HCT116 (cell line): ENCODE data around the gene KIF13A. TPM values are rescaled to one million over a fixed set of nuclear protein-coding genes. Genes with fewer than 3 reads are reported as not detected.
"Not testable (repeated sequence)": the region's sequence is repeated elsewhere in the genome, so short reads cannot be mapped to it uniquely, and the experiment has no call there.

Experiments used
- ATAC-seq: fragments of 200-7000 bp; cut with Tn5 transposase; 2 replicates; pipeline ENCODE4 v1.9.1; 2020; ENCODE audit warnings: mild to moderate bottlenecking, moderate library complexity
- BruUV-seq: library from RNA; stranded (reverse); fragments of 400-500 nt; replicated peaks from 2 replicates; lab custom pipeline; 2021; lab: Mats Ljungman, UMichigan
- CTCF ChIA-PET: fragments of 300-600 bp; sonication (Branson Sonifier 250); formaldehyde crosslinking; loops from one replicate; lab custom pipeline; 2021; ENCODE audit warnings: antibody characterized with exemption; lab: Charles Lee
- POLR2A ChIA-PET: fragments of 300-600, 350-600 bp; sonication (Branson Sonifier 250); formaldehyde crosslinking; loops from one replicate; lab custom pipeline; 2021; ENCODE audit warnings: antibody characterized with exemption; lab: Charles Lee
- RAD21 ChIA-PET, 2 experiments: fragments of 300-600 bp; sonication (Branson Sonifier 250); formaldehyde crosslinking; loops; one replicate each; lab custom pipeline; 2023; ENCODE audit warnings: low total read pairs in 2 of 2; ENCODE audit not compliant: uncharacterized antibody in 2 of 2, unreplicated experiment in 2 of 2, low non-redundant PET in 1 of 2; lab: Charles Lee
- DNase-seq: peaks from one replicate; pipeline ENCODE4 v3.0.0-alpha.2; 2010; ENCODE audit warnings: low read depth, low spot score
- H2AFZ ChIP-seq: fragments of 200-600 bp; shearing (Covaris generic), sonication (generic); 2 replicates; pipeline ENCODE4 v1.6.1; 2017; ENCODE audit warnings: low read depth, mixed run types, mixed read lengths, antibody characterized with exemption, low read length; ENCODE audit not compliant: poor library complexity, severe bottlenecking
- H3K27ac ChIP-seq: 2 replicates; pipeline ENCODE4 v1.5.1; 2012; ENCODE audit warnings: low read depth, low read length
- H3K27me3 ChIP-seq: fragments of 200-600 bp; sonication (generic); 2 replicates; pipeline ENCODE4 v1.6.1; 2016; ENCODE audit warnings: mixed run types, low read length, mixed read lengths; ENCODE audit not compliant: insufficient read depth
- H3K36me3 ChIP-seq, 2 experiments: fragments of 200-500 bp in 1 of 2; fragments of 200-600 bp in 1 of 2; sonication (Bioruptor generic) in 1 of 2; sonication (generic) in 1 of 2; 2 replicates each; pipeline versions ENCODE4 v1.5.1 to v1.6.1; 2014 to 2016; ENCODE audit warnings: low read length in 2 of 2, inconsistent platforms in 1 of 2, mixed read lengths in 1 of 2, mixed run types in 1 of 2; ENCODE audit not compliant: insufficient read depth in 2 of 2, control insufficient read depth in 1 of 2
- H3K4me1 ChIP-seq, 2 experiments: fragments of 200-600 bp in 1 of 2; sonication (generic) in 1 of 2; 2 replicates each; pipeline versions ENCODE4 v1.5.1 to v1.6.1; 2012 to 2017; ENCODE audit warnings: low read length in 2 of 2, inconsistent platforms in 1 of 2, mild to moderate bottlenecking in 1 of 2, mixed read lengths in 1 of 2, mixed run types in 1 of 2, moderate library complexity in 1 of 2; ENCODE audit not compliant: insufficient read depth in 2 of 2, control insufficient read depth in 1 of 2
- H3K4me2 ChIP-seq: fragments of 200-600 bp; sonication (generic); 2 replicates; pipeline ENCODE4 v1.6.1; 2017; ENCODE audit warnings: mixed run types, low read length, mixed read lengths
- H3K4me3 ChIP-seq, 2 experiments: fragments of 200-600 bp in 1 of 2; sonication (generic) in 1 of 2; replicated peaks in 1 of 2; 2 replicates each; pipeline ENCODE4 v1.5.1; 2011 to 2016; ENCODE audit warnings: low read length in 2 of 2, control low read depth in 1 of 2, low read depth in 1 of 2, mild to moderate bottlenecking in 1 of 2, mixed read lengths in 1 of 2, mixed run types in 1 of 2
- H3K79me2 ChIP-seq: fragments of 200-600 bp; sonication (generic); 2 replicates; pipeline ENCODE4 v1.6.1; 2017; ENCODE audit warnings: mild to moderate bottlenecking, mixed run types, low read length, moderate library complexity, mixed read lengths; ENCODE audit not compliant: insufficient read depth
- H3K9ac ChIP-seq: fragments of 200-600 bp; sonication (generic); 2 replicates; pipeline ENCODE4 v1.6.1; 2016; ENCODE audit warnings: low read length, mixed read lengths
- H3K9me2 ChIP-seq: fragments of 200-600 bp; sonication (generic), shearing (Covaris generic); 2 replicates; pipeline ENCODE4 v1.6.1; 2017; ENCODE audit warnings: mixed run types, mild to moderate bottlenecking, moderate library complexity; ENCODE audit not compliant: insufficient read depth
- H3K9me3 ChIP-seq, 2 experiments: fragments of 200-500 bp in 1 of 2; fragments of 200-600 bp in 1 of 2; sonication (Bioruptor generic) in 1 of 2; sonication (generic) in 1 of 2; 2 replicates each; pipeline ENCODE4 v1.6.1; 2014 to 2017; ENCODE audit warnings: low read length in 2 of 2, mixed read lengths in 2 of 2, inconsistent platforms in 1 of 2, low read depth in 1 of 2, mild to moderate bottlenecking in 1 of 2, mixed run types in 1 of 2, moderate library complexity in 1 of 2; ENCODE audit not compliant: control insufficient read depth in 1 of 2, insufficient read depth in 1 of 2
- H4K20me1 ChIP-seq: fragments of 200-600 bp; sonication (generic), shearing (Covaris generic); 2 replicates; pipeline ENCODE4 v1.6.1; 2017; ENCODE audit warnings: mixed run types, mild to moderate bottlenecking, moderate library complexity; ENCODE audit not compliant: insufficient read depth
- EZH2 ChIP-seq: fragments of 200-600 bp; sonication (generic); IDR thresholded peaks from 2 replicates; pipeline ENCODE4 v1.6.1; 2017; ENCODE audit warnings: antibody characterized with exemption, mixed run types
- FOSL1 ChIP-seq: IDR thresholded peaks from 2 replicates; pipeline ENCODE4 v1.6.1; 2012; ENCODE audit warnings: low read depth
- POLR2A ChIP-seq: IDR thresholded peaks from 2 replicates; pipeline ENCODE4 v1.7.0; 2011; ENCODE audit warnings: borderline replicate concordance; ENCODE audit not compliant: insufficient read depth, insufficient read length; ENCODE audit errors: extremely low read depth
- RAD21 ChIP-seq: IDR thresholded peaks from 2 replicates; pipeline ENCODE4 v1.6.1; 2012; ENCODE audit warnings: low read depth, mild to moderate bottlenecking
- REST ChIP-seq: IDR thresholded peaks from 2 replicates; pipeline ENCODE4 v1.6.1; 2012; ENCODE audit warnings: low read depth
- SRF ChIP-seq: IDR thresholded peaks from 2 replicates; pipeline ENCODE4 v1.6.1; 2012; ENCODE audit warnings: low read depth
- YY1 ChIP-seq: IDR thresholded peaks from 2 replicates; pipeline ENCODE4 v1.6.1; 2011; ENCODE audit warnings: low read length, low read depth, moderate library complexity, mild to moderate bottlenecking; ENCODE audit not compliant: insufficient replicate concordance; ENCODE audit errors: extremely low read depth
- ZBTB33 ChIP-seq: IDR thresholded peaks from 2 replicates; pipeline ENCODE4 v1.6.1; 2011; ENCODE audit warnings: mild to moderate bottlenecking, low read length, moderate library complexity; ENCODE audit not compliant: insufficient replicate concordance; ENCODE audit errors: extremely low read depth
- ZFX ChIP-seq: fragments of 450-650 bp; IDR thresholded peaks from 2 replicates; pipeline ENCODE4 v1.6.1; 2017
- intact Hi-C: fragments of 100-400 bp; cut with micrococcal nuclease; formaldehyde crosslinking; loops from 2 replicates; pipeline ENCODE4 v1.10.0; 2022
- total RNA-seq: library from RNA; stranded (reverse); gene quantifications from one replicate; pipeline ENCODE4 v1.2.1, GENCODE V29; 2021; ENCODE audit not compliant: unreplicated experiment

Gene KIF13A
- total RNA-seq, 1 experiment from 2014 or later: 23.1 TPM

- TF ChIP-seq REST: no peak
- TF ChIP-seq EZH2: no peak
- TF ChIP-seq ZFX: no peak
- no peak for TF ChIP-seq YY1
- no peak for TF ChIP-seq ZBTB33
- no peak for TF ChIP-seq FOSL1
- no peak for TF ChIP-seq POLR2A
- no peak for TF ChIP-seq SRF
- no peak for TF ChIP-seq RAD21
Observed at GRCh38 chr6:17979479-17979878, 8.0 kb downstream of the KIF13A start (continued).

GRCh38 chr6:17976258-17976657 is 11.2 kb downstream of the KIF13A start:
- H3K36me3 ChIP-seq, H2AFZ ChIP-seq, H4K20me1 ChIP-seq, POLR2A ChIA-PET, H3K4me2 ChIP-seq, H3K27ac ChIP-seq, H3K27me3 ChIP-seq, H3K9ac ChIP-seq, DNase-seq, H3K79me2 ChIP-seq, H3K9me2 ChIP-seq, H3K4me3 ChIP-seq, BruUV-seq, CTCF ChIA-PET, ATAC-seq, intact Hi-C loops, RAD21 ChIA-PET, H3K9me3 ChIP-seq: not testable (repeated sequence)
- peaks cover 7 to 17% of the 10 kb centered on the region in 2 experiments; a peak in 3 of 4 replicates for H3K4me1 ChIP-seq
